Measurements from ENCODE around the gene ACTN4.

DNA sequence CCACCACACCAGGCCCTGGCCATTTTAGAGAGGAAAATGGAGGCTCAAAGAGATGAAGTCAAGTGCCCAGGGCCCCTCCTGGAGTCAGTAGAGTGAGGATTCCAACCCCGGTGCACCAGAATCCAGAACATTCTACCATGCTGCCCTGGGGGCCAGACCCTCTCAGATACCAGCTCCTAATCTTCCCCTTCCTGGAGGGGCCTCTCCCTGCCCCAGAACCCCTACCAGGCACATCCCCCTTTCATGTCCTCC is 85.7 kb downstream of the ACTN4 start:
- TF ChIP-seq CTCF (conservative IDR thresholded peaks at IDR 0.05; ENCODE audit: low read depth in 2 of 2) (no peak), POLR2AphosphoS5 (IDR thresholded peaks at IDR 0.05; ENCODE audit: low read depth) (no peak)

Measured in GM23338 (cell line).